Measurements from ENCODE around the gene SLC39A11. TPM values are rescaled to one million over a fixed set of nuclear protein-coding genes. Genes with fewer than 3 reads are reported as not detected.

Gene SLC39A11
- total RNA-seq, 2 experiments from 2014 or later = 25.6 to 51.5 TPM

GRCh38 chr17:72687886-72688285 is 404.6 kb downstream of the SLC39A11 start:
- intact Hi-C loops (cut with micrococcal nuclease; ENCODE audit: unreplicated experiment) = no loop called here
- no peaks in the 10 kb centered on the region for H3K79me2 ChIP-seq (ENCODE audit: insufficient read depth, low read depth, low read length)
- no peaks in the 10 kb centered on the region for H3K36me3 ChIP-seq (ENCODE audit: insufficient read depth, low read length)
- H4K20me1 ChIP-seq (ENCODE audit: insufficient read depth, low read length) = no peaks in the 10 kb centered on the region
- H3K4me3 ChIP-seq (ENCODE audit: low read depth, low read length, poor library complexity, severe bottlenecking) = no peak overlapping the region
- H3K4me1 ChIP-seq (ENCODE audit: insufficient read depth, low read length, poor library complexity, severe bottlenecking) = no peaks in the 10 kb centered on the region
- H3K27ac ChIP-seq (ENCODE audit: low read depth, low read length, poor library complexity, severe bottlenecking) = no peak overlapping the region
- no TSS peak for BruUV-seq (replicated peaks)
- no peak overlapping the region for H3K4me2 ChIP-seq (ENCODE audit: low read length)
- CTCF ChIA-PET (ENCODE audit: unreplicated experiment) = no interaction called here
- no peak for TF ChIP-seq EZH2phosphoT487 (IDR thresholded peaks at IDR 0.05; ENCODE audit: borderline replicate concordance, low read depth, low read length)
- TF ChIP-seq CTCF (conservative IDR thresholded peaks at IDR 0.05; ENCODE audit: low read length) = no peak
- H2AFZ ChIP-seq (ENCODE audit: low read length) = no peak overlapping the region
- H3K9me2 ChIP-seq (ENCODE audit: insufficient read depth, low read length) = no peaks in the 10 kb centered on the region
- DNase-seq (ENCODE audit: low spot score) = no peak
- H3K9me3 ChIP-seq (ENCODE audit: low read length) = no peaks in the 10 kb centered on the region
- POLR2A ChIA-PET = interaction anchor here (0.5 kb wide), 1 partner anchor 185 kb away, joined by 3 read pairs; no protein-coding TSS in a partner anchor

GRCh38 chr17:72684405-72685020 is 408.0 kb downstream of the SLC39A11 start:
- no peak overlapping the region for H3K4me3 ChIP-seq (ENCODE audit: low read depth, low read length, poor library complexity, severe bottlenecking)
- BruUV-seq (replicated peaks) = no TSS peak
- H3K9me3 ChIP-seq (ENCODE audit: low read length) = no peaks in the 10 kb centered on the region
- TF ChIP-seq EZH2phosphoT487 (IDR thresholded peaks at IDR 0.05; ENCODE audit: borderline replicate concordance, low read depth, low read length) = no peak
- POLR2A ChIA-PET = no interaction called here
- no peaks in the 10 kb centered on the region for H3K36me3 ChIP-seq (ENCODE audit: insufficient read depth, low read length)
- intact Hi-C loops (cut with micrococcal nuclease; ENCODE audit: unreplicated experiment) = no loop called here
- DNase-seq (ENCODE audit: low spot score) = no peak
- CTCF ChIA-PET (ENCODE audit: unreplicated experiment) = no interaction called here
- no peaks in the 10 kb centered on the region for H3K9me2 ChIP-seq (ENCODE audit: insufficient read depth, low read length)
- H3K4me2 ChIP-seq (ENCODE audit: low read length) = no peak overlapping the region
- no peak overlapping the region for H3K27ac ChIP-seq (ENCODE audit: low read depth, low read length, poor library complexity, severe bottlenecking)
- H3K79me2 ChIP-seq (ENCODE audit: insufficient read depth, low read depth, low read length) = no peaks in the 10 kb centered on the region
- no peaks in the 10 kb centered on the region for H4K20me1 ChIP-seq (ENCODE audit: insufficient read depth, low read length)
- no peaks in the 10 kb centered on the region for H3K4me1 ChIP-seq (ENCODE audit: insufficient read depth, low read length, poor library complexity, severe bottlenecking)
- no peak overlapping the region for H2AFZ ChIP-seq (ENCODE audit: low read length)

GRCh38 chr17:72683506-72684404 is 408.7 kb downstream of the SLC39A11 start:
- CTCF ChIA-PET (ENCODE audit: unreplicated experiment) = no interaction called here
- H3K4me2 ChIP-seq (ENCODE audit: low read length) = no peak overlapping the region
- no TSS peak for BruUV-seq (replicated peaks)

More at GRCh38 chr17:72683506-72684404, 408.7 kb downstream of the SLC39A11 start:
- POLR2A ChIA-PET = interaction anchor here (0.7 kb wide), 1 partner anchor 35 kb away, joined by 6 read pairs; no protein-coding TSS in a partner anchor
- no peaks in the 10 kb centered on the region for H3K36me3 ChIP-seq (ENCODE audit: insufficient read depth, low read length)
- TF ChIP-seq CTCF (conservative IDR thresholded peaks at IDR 0.05; ENCODE audit: low read length) (no peak), EZH2phosphoT487 (IDR thresholded peaks at IDR 0.05; ENCODE audit: borderline replicate concordance, low read depth, low read length) (no peak)
- H3K27ac ChIP-seq (ENCODE audit: low read depth, low read length, poor library complexity, severe bottlenecking) = no peak overlapping the region
- H4K20me1 ChIP-seq (ENCODE audit: insufficient read depth, low read length) = no peaks in the 10 kb centered on the region
- H3K79me2 ChIP-seq (ENCODE audit: insufficient read depth, low read depth, low read length) = no peaks in the 10 kb centered on the region
- H2AFZ ChIP-seq (ENCODE audit: low read length) = no peak overlapping the region
- no peaks in the 10 kb centered on the region for H3K4me1 ChIP-seq (ENCODE audit: insufficient read depth, low read length, poor library complexity, severe bottlenecking)
- intact Hi-C loops (cut with micrococcal nuclease; ENCODE audit: unreplicated experiment) = no loop called here
- no peaks in the 10 kb centered on the region for H3K9me2 ChIP-seq (ENCODE audit: insufficient read depth, low read length)
- no peak overlapping the region for H3K4me3 ChIP-seq (ENCODE audit: low read depth, low read length, poor library complexity, severe bottlenecking)
- no peaks in the 10 kb centered on the region for H3K9me3 ChIP-seq (ENCODE audit: low read length)
- no peak for DNase-seq (ENCODE audit: low spot score)

All from OCI-LY7 (cell line).